ENCODE data around the gene TMEM161A. TPM values are rescaled to one million over a fixed set of nuclear protein-coding genes. Genes with fewer than 3 reads are reported as not detected.

TMEM161A gene
- 28.9 and 31.7 TPM in 2 replicates for total RNA-seq

GRCh38 chr19:19138109-19138981, at the start of gene TMEM161A:
Gene TMEM161A, minus strand, starts transcription at chr19:19138478. Its CDS starts 50 bp downstream, at chr19:19138428.

GRCh38 chr19:19170053-19170872, 32.0 kb upstream of the TMEM161A start, which contains the start of gene MEF2B:
Gene MEF2B, minus strand, starts transcription at chr19:19170263. Its CDS starts 19,528 bp downstream, at chr19:19150735.

Other genes starting within 250 kb of the TMEM161A start
- 0.85 and 2.7 TPM in 2 replicates for gene CERS1, start 242.3 kb downstream of the TMEM161A start, total RNA-seq
- gene COPE, start 219.1 kb downstream of the TMEM161A start, total RNA-seq = 167 and 229 TPM in 2 replicates
- gene DDX49, start 218.8 kb downstream of the TMEM161A start, total RNA-seq = 56.9 and 80.1 TPM in 2 replicates
- gene HOMER3, start 197.3 kb downstream of the TMEM161A start, total RNA-seq = 51.9 and 72.1 TPM in 2 replicates
- gene SUGP2, start 105.0 kb downstream of the TMEM161A start, total RNA-seq = 23.3 and 27.3 TPM in 2 replicates
- 25.1 and 27.7 TPM in 2 replicates for gene ARMC6, start 104.9 kb downstream of the TMEM161A start, total RNA-seq
- 4.4 and 5.7 TPM in 2 replicates for gene SLC25A42, start 74.5 kb downstream of the TMEM161A start, total RNA-seq
- gene MEF2B, start 31.8 kb upstream of the TMEM161A start, total RNA-seq = 0.09 and 0.14 TPM in 2 replicates
- 15.5 and 17.5 TPM in 2 replicates for gene BORCS8, start 53.7 kb upstream of the TMEM161A start, total RNA-seq
- gene RFXANK, start 53.8 kb upstream of the TMEM161A start, total RNA-seq = 56.2 and 64.3 TPM in 2 replicates
- 3.3 and 4.7 TPM in 2 replicates for gene NR2C2AP, start 64.9 kb upstream of the TMEM161A start, total RNA-seq
- gene NCAN, start 73.5 kb upstream of the TMEM161A start, total RNA-seq = not detected in 2 replicates
- 1.3 and 2.0 TPM in 2 replicates for gene TM6SF2, start 134.8 kb upstream of the TMEM161A start, total RNA-seq
- gene SUGP1, start 182.0 kb upstream of the TMEM161A start, total RNA-seq = 26.5 and 33.8 TPM in 2 replicates
- 16.8 and 27.0 TPM in 2 replicates for gene MAU2, start 182.4 kb upstream of the TMEM161A start, total RNA-seq

Measured in smooth muscle cell of bladder (primary cell).